Endothelial cell of umbilical vein (primary cell): ENCODE results near the gene SLC25A40.

ENCODE experiments used
- JUN ChIP-seq: IDR thresholded peaks from 2 replicates; pipeline ENCODE4 v1.6.1; 2011; ENCODE audit warnings: borderline replicate concordance, low read depth; ENCODE audit not compliant: insufficient read length, insufficient read depth
- POLR2A ChIP-seq: IDR thresholded peaks from 2 replicates; pipeline ENCODE4 v1.6.1; 2012; ENCODE audit warnings: low read depth, mild to moderate bottlenecking, control low read depth, low read length
- TF ChIP-seq, protein P1 (sequence below), 2 donors: IDR thresholded peaks; 1 replicate in 1 of 2; 2 replicates in 1 of 2; pipeline ENCODE4 v1.5.1; 2011; ENCODE audit warnings: low read length in 2 of 2, mild to moderate bottlenecking in 2 of 2, moderate library complexity in 2 of 2, control low read depth in 1 of 2, inconsistent platforms in 1 of 2, low read depth in 1 of 2; ENCODE audit not compliant: insufficient read depth in 1 of 2; ENCODE audit errors: extremely low read depth in 1 of 2

DNA sequence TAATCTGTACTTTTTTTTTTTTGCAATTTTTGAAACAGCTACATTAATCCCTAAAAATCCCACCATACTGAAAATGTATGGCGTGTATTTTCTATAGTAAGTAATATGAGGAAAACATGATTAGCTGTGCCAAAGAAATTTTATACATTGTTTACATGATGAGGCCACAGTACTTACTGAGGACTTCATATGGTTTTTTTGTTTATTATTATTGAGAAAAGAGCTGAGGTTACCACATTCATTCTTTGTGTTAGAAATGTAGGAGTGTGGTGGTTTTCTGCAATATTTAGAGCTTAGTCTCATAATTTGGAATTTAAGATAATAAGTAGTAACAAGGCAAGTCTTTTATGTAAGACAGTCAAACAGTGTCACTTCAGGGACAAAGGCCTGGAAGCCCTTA is 45.1 kb downstream of the SLC25A40 start:
- TF ChIP-seq POLR2A (no peak), JUN (no peak)
- TF ChIP-seq, protein P1, sequence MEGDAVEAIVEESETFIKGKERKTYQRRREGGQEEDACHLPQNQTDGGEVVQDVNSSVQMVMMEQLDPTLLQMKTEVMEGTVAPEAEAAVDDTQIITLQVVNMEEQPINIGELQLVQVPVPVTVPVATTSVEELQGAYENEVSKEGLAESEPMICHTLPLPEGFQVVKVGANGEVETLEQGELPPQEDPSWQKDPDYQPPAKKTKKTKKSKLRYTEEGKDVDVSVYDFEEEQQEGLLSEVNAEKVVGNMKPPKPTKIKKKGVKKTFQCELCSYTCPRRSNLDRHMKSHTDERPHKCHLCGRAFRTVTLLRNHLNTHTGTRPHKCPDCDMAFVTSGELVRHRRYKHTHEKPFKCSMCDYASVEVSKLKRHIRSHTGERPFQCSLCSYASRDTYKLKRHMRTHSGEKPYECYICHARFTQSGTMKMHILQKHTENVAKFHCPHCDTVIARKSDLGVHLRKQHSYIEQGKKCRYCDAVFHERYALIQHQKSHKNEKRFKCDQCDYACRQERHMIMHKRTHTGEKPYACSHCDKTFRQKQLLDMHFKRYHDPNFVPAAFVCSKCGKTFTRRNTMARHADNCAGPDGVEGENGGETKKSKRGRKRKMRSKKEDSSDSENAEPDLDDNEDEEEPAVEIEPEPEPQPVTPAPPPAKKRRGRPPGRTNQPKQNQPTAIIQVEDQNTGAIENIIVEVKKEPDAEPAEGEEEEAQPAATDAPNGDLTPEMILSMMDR (IDR thresholded peaks at IDR 0.05; ENCODE audit: extremely low read depth in 1 of 2, insufficient read depth in 1 of 2, low read depth in 1 of 2, low read length in 2 of 2), result no peak
